Urothelium cell line (cell line): Measurements from ENCODE around the gene PLXNB2.

Experiments used
- DNase-seq: peaks from one replicate; pipeline ENCODE4 v3.0.0; 2011; ENCODE audit warnings: low spot score, mixed read lengths
- FAIRE-seq: peaks from 2 replicates; lab custom pipeline; 2011; peaks lifted over from hg19 to GRCh38; lab: Jason Lieb, UNC

PLXNB2 gene

DNA sequence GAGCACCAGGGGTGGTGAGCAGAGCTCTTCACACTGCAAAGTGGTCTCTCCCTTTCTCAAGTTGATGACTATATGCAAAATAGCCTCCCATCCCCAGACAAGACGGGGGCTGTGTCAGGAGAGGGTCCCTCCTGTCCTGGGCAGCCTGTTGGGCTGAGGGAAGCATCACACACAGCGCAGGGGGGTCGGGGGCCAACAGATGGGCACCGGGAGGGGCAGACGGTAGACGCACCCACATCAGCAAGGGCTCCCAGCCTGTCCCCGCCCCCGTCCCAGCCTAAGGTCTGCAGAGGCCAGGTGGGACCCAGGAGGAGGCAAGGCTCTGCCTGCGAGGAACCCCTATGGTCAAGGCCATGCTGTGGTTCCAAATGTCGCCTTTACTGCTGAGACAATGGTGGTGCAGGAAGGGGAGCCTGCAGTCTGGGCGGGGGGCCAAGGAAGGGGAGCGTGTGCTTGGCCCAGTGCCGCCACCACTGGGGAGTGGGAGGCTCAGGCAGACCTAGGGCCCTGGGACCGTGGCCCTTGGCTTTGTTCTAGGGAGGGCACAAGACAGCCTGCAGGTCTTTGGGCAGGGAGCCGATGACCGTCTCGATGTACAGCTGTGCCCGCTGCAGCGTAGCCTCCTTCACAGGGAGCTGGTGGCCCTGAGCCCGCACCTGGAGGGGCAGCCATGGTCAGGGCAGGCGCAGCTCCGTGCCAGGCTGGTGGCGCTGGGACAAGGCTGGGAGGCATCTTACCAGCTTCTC lies 4.3 kb upstream of the PLXNB2 start:
- FAIRE-seq = no peak
- DNase-seq = no peak

- DNase-seq (no peak), FAIRE-seq (no peak)
Measured at GRCh38 chr22:50310949-50311444, 3.6 kb upstream of the PLXNB2 start.

GRCh38 chr22:50310031-50310722 lies 2.7 kb upstream of the PLXNB2 start:
- FAIRE-seq = no peak
- no peak for DNase-seq

DNA sequence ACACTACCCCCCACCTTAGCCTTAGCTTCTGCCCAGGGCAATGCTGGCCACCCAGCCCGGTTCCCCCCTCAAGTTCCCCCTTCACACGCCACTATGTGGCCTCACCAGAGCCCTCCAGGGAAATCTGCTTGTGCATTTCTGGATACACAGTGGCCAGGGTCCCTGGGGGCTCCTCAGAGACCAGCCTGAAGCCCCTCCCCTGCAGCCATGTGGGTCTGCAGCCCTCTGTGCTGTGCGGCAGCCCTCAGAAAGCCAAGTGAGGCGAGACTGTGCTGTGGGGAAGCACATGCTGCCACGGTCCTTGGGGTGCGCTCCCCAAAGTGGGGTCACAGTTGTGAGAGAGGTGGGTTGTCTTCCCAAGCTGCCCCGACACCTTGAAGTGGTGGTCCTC lies 2.1 kb upstream of the PLXNB2 start:
- DNase-seq = no peak
- FAIRE-seq = no peak

- DNase-seq (no peak), FAIRE-seq (no peak)
Measured at GRCh38 chr22:50308986-50309600, 1.6 kb upstream of the PLXNB2 start.

GRCh38 chr22:50308597-50308935 lies 1.1 kb upstream of the PLXNB2 start:
- FAIRE-seq (peak; percentile 82), DNase-seq (peak; percentile 80)

DNA sequence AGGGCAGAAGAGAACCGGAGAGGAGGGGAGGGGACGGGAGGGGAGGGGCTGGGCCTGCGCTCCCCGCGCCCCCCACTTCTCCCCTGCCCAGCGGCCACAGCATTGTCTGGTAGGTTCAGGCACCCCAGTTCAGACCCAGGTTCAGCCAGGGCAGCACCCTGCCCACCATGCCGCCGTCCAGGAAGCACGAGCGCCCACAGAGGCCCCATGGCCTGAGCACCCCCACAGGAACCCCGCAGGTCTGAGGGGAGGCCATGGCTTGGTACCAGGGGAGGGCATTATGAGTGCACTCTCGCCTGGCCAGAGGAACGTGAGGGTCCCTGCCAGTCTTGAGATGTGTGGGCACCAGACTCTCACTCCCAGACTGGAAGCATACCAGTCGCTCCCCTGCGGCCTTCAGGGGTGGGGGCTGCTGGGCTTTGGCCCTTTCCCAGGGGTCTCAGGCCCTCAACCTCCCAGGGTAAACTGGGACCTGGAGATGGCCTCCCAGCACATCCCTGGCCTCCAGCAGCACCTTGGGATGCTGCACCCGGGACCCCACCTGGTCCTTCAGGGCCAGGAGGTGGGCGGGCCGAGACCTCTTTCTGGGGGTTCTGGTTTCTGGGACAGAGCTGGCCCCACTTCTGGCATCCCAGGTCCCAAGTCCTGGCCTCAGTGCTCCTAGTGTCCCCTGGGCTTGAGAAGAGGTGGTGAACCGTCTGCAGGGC lies 597 bp upstream of the PLXNB2 start:
- FAIRE-seq (no peak), DNase-seq (no peak)

DNA sequence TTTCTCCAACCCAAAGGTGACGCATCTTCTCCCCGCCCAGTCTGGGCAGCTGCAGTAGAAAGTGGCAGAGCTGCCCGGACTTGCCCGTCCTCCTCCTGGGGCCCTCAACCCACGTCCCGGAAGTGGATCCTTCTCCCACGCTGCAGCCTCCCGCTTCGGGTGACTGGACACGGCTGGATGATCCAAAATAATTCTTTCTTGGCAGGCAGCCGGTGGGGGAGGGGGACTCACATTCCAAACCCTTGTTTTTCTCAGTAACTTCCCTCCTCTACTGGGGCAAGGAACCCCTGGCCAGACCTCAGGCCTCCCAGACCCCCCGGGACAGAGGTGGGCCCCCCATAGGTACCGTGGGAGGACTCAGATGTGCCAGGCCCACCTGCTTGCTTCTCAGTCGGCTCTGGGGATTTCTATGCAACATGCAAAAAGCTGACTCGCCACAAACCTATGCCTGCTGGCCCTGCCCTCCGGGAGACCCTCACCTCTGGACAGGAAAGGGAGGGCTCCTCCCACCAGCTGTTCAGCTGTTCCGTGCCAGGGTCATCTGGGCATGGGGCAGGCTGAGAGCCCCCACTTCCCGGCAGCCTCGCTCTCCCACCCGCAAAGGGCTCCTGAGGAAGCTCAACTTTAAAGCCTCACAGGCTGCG lies 1.4 kb downstream of the PLXNB2 start:
- FAIRE-seq = peak; percentile 13

GRCh38 chr22:50305393-50305922 lies 2.0 kb downstream of the PLXNB2 start:
- FAIRE-seq = peak; percentile 88
- no peak for DNase-seq

More for the DNA sequence above, 1.4 kb downstream of the PLXNB2 start:
- DNase-seq = peak; percentile 97

DNA sequence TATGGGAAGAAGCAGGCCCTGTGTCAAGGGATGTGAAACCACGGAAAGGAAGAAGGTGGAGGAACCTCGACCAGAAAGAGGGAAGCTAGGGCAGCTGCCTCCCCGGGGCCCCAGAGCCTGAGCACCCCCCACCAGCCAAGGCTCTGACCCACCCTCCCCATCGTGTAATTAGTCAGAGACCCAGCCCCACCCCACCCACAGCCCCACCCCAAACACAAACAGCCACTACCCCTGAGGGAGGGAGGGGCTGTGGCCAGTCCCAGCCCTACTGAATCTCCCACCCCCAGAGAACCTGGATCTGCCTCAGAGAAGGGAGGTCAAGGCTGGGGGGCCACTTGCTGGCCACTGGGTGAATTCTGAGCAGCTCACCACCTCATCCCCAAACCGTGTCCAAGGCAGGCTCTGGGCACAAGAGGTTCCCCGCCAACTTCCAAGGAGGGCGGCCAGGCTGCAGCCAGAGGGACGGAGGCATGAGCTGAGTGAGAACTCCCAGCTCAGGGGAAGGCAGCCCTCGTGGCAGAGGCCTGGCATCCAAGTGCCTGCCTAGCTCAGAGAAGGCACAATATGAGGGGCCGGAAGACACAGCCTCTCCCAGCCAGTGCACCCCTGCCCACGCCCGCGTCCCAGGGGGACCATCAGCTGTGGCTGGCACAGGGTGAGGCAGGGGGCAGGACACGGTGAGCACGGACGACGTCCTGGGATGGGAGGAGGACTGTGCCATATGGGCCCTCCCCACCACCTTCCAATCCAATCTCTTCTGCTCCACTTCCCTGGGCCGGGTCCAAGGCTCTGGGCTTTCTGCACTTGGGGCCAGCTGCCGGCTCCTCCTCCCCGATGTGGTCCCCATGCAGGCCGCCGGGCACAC lies 2.7 kb downstream of the PLXNB2 start:
- peak; percentile 62 for FAIRE-seq
- peak; percentile 54 for DNase-seq

DNA sequence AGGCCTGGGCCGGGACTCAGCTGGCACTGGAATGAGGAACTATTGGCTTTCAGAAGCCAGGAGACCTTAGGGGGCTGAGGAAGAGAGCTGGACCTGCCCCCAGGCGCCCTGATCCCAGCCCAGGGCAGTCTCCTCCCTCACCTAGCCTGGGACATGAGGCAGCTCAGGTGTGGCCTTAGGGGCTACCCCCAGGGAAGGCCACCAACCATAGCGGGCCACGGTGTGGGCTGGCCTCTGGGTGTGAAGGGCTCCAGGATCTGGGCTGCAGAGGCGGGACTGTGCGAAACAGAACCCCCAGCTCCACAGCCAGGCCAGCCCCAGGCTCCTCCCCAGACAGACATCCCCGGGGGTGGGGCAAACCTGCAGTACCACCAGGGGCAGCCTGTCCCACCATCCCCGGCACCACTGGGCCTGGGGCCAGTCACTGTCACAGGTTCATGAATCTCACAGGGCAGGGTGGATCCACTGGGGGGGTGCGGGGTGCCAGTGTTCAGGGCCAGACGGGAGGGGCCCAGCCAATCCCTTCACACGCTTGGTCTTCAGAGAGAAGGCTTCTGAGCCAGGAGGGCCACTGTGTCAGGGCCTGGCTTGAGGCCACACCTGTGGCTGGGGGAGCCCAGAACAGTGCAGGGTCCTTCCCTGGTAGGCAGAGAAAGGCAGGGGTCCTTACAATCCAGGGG lies 3.5 kb downstream of the PLXNB2 start:
- FAIRE-seq (no peak), DNase-seq (no peak)

GRCh38 chr22:50303515-50303847 lies 4.0 kb downstream of the PLXNB2 start:
- no peak for FAIRE-seq
- DNase-seq = no peak

GRCh38 chr22:50302564-50302963 lies 4.9 kb downstream of the PLXNB2 start:
- DNase-seq (no peak), FAIRE-seq (no peak)

DNA sequence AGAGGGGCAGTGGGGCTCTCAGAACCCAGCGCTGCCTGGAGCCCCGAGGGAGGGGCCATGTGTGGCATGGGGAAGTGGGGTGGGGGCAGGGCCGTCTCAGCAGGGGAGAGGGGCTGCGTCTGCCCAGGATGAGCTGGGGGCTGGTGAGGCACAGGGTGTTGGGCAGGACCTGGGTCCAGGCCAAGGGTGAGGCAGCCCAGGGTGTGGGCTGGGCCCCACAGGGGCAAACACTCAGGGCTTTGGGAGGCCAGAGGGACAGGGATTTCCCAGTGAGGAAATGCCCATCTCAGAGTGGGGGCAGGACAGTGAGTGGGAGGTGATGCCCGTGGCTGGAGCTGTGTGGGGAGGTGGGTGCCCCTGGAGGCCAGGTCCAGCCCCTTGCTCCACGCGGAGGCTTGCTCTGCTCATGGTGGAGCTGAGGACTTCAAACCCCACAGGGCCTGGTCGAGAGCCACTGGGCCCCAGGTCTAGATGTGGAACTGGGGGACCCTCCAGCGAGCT lies 5.4 kb downstream of the PLXNB2 start:
- no peak for FAIRE-seq
- DNase-seq = no peak

DNA sequence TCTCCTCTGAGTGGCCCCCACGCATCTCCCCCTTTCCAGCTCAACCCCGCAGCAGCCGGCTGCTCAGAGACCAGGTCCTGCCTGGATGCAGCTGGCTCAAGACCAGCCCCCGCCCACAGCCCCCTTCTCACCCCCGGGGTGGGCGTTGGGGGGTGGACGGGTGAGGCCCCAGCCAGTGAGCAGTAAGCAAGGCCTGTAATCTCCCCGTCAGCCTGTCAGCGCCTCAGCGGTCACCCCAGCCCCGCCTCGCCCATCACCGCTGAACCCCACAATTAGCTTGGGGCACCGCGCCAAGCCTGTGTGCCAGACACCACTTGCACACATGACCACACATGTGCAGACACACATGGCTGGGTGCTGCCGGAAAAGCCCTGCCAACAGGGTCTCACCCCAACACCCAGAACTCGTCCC lies 5.9 kb downstream of the PLXNB2 start:
- FAIRE-seq (peak; percentile 67), DNase-seq (no peak)

DNA sequence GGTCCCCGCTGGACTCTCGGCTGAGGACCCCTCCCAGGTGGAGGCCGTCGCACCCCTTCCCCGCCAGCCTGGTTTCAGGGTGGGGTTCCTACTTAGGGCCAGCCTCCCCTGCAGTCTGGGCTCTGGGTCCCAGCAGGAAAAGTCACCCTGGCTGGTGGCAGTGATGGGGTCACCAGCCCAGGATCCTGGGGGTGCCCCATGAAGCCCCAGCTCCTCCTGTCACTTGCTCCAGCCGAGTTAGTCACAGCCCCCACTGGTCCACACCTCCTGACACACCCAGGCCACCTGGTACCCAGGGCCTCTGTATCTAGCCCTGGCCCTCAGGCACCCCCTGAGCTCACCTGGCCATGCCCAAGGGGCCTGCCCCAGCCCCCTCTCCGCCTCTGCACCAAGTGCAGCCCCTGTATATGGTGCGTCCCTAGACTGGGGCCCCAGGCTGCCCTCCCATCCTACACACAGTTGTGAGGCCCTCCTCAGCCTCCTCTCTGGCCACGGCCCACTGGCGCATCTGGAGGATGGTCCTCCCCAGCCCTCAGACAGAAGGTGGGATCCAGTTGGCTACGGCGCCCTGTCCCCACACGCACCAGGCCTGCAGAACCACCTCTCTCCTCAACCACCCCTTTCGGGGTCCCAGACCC lies 6.7 kb downstream of the PLXNB2 start:
- FAIRE-seq (no peak), DNase-seq (no peak)

DNA sequence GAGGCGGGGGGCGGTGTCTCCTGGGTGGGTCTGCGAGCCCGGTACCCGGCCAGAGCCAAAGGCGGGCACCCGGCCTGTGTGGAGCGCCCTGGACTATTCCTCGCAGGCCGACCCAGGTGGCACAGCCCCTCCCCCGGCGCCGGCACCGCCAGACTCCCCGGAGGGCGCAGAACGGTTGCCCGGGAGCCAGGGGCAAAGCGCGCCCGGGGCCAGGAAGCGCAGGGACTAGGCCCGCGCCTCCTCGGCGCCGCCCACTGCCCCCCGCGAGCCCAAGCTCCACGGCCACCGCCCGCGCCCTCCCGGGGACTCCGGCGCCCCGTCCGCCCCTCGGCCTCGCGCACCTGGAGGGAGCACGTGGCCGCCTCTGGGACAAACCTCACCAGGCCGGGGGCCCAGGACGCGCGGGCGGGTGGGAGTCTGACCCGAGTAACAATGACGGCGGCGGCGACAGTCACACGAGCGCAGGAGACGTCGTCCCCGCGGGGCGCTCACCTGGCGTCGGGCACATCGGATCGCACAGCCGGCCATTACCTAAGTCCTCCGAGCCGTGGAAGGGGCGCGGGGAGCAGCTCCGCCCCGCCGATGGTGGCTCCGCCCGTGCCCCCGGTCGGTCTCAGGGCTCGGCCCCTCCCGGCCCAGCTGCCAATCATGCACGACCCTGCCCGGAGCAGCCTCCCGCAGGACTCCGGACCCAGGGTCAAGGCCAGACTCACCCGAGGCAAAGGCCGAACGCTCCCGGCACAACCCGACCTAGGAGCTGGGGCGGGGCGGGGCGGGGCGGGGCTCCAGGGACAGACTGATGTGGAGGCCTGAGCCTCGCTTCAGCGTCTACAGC lies 7.4 kb downstream of the PLXNB2 start:
- DNase-seq (no peak), FAIRE-seq (no peak)
